IPS-18c (cell line): ENCODE results near the gene USP46.

Source experiments
- H3K4me3 ChIP-seq: 2 replicates; pipeline ENCODE4 v1.7.0; 2013; ENCODE audit warnings: low read depth, mild to moderate bottlenecking, low read length, moderate library complexity; ENCODE audit not compliant: insufficient read depth
- H3K9me3 ChIP-seq: one replicate; pipeline ENCODE4 v1.6.1; 2013; ENCODE audit warnings: mild to moderate bottlenecking, low read length, moderate library complexity; ENCODE audit not compliant: control insufficient read depth, insufficient read depth

The USP46 gene

GRCh38 chr4:52660643-52661042, 1.5 kb upstream of the USP46 start:
- Histone ChIP-seq H3K9me3 (peaks cover 6% of the 10 kb centered on the region), H3K4me3 (no peak overlapping the region)

GRCh38 chr4:52659722-52660261, 691 bp upstream of the USP46 start:
- Histone ChIP-seq H3K4me3 (peak overlapping the region; percentile 71), H3K9me3 (peaks cover 6% of the 10 kb centered on the region)

- peak overlapping the region; percentile 77 for H3K4me3 ChIP-seq
Measured at GRCh38 chr4:52658641-52659000, 480 bp downstream of the USP46 start.

GRCh38 chr4:52657618-52658501, 1.2 kb downstream of the USP46 start:
- H3K4me3 ChIP-seq = peak overlapping the region; percentile 77
- H3K9me3 ChIP-seq = no peaks in the 10 kb centered on the region

More at GRCh38 chr4:52658641-52659000, 480 bp downstream of the USP46 start:
- peaks cover 6% of the 10 kb centered on the region for H3K9me3 ChIP-seq

- Histone ChIP-seq H3K4me3 (peak overlapping the region; percentile 77; the same call in 1 of the 2 replicates), H3K9me3 (no peaks in the 10 kb centered on the region)
Measured at GRCh38 chr4:52657292-52657617, 1.8 kb downstream of the USP46 start.

- no peak overlapping the region for H3K4me3 ChIP-seq
- no peaks in the 10 kb centered on the region for H3K9me3 ChIP-seq
Measured at GRCh38 chr4:52655506-52655905, 3.6 kb downstream of the USP46 start.

- Histone ChIP-seq H3K4me3 (no peak overlapping the region), H3K9me3 (no peaks in the 10 kb centered on the region)
Measured at GRCh38 chr4:52651996-52652672, 7.0 kb downstream of the USP46 start.

- Histone ChIP-seq H3K4me3 (no peak overlapping the region), H3K9me3 (no peaks in the 10 kb centered on the region)
Measured at GRCh38 chr4:52648836-52649235, 10.3 kb downstream of the USP46 start.

- no peaks in the 10 kb centered on the region for H3K9me3 ChIP-seq
Measured at GRCh38 chr4:52646741-52647140, 12.4 kb downstream of the USP46 start.

GRCh38 chr4:52646096-52646495, 13.0 kb downstream of the USP46 start:
- no peak overlapping the region for H3K4me3 ChIP-seq
- no peaks in the 10 kb centered on the region for H3K9me3 ChIP-seq

More at GRCh38 chr4:52646741-52647140, 12.4 kb downstream of the USP46 start:
- H3K4me3 ChIP-seq = no peak overlapping the region

GRCh38 chr4:52645300-52645699, 13.8 kb downstream of the USP46 start:
- no peaks in the 10 kb centered on the region for H3K9me3 ChIP-seq
- H3K4me3 ChIP-seq = no peak overlapping the region

- Histone ChIP-seq H3K4me3 (no peak overlapping the region), H3K9me3 (no peaks in the 10 kb centered on the region)
Measured at GRCh38 chr4:52643785-52644244, 15.3 kb downstream of the USP46 start.

GRCh38 chr4:52643190-52643589, 15.9 kb downstream of the USP46 start:
- H3K9me3 ChIP-seq = no peaks in the 10 kb centered on the region
- no peak overlapping the region for H3K4me3 ChIP-seq

GRCh38 chr4:52641854-52642563, 17.1 kb downstream of the USP46 start:
- Histone ChIP-seq H3K9me3 (no peaks in the 10 kb centered on the region), H3K4me3 (no peak overlapping the region)

GRCh38 chr4:52640808-52641565, 18.1 kb downstream of the USP46 start:
- H3K4me3 ChIP-seq = no peak overlapping the region

GRCh38 chr4:52638717-52639116, 20.4 kb downstream of the USP46 start:
- Histone ChIP-seq H3K9me3 (no peaks in the 10 kb centered on the region), H3K4me3 (no peak overlapping the region)

More at GRCh38 chr4:52640808-52641565, 18.1 kb downstream of the USP46 start:
- no peaks in the 10 kb centered on the region for H3K9me3 ChIP-seq

- Histone ChIP-seq H3K4me3 (no peak overlapping the region), H3K9me3 (no peaks in the 10 kb centered on the region)
Measured at GRCh38 chr4:52637116-52637515, 22.0 kb downstream of the USP46 start.
